Ovary (tissue), 3 donors: ENCODE data around the gene CST7.

Experiments
- CTCF ChIP-seq, 3 donors: fragments of 450-650 bp in 2 of 3; fragments of 200-600 bp in 1 of 3; IDR thresholded peaks; one replicate each; pipeline versions ENCODE4 v1.5.1 to v1.8.0; 2016 to 2022; ENCODE audit warnings: antibody characterized with exemption in 3 of 3, mild to moderate bottlenecking in 1 of 3
- EP300 ChIP-seq: sonication (generic); formaldehyde crosslinking; IDR thresholded peaks from one replicate; pipeline ENCODE4 v1.6.1; 2017; ENCODE audit warnings: antibody characterized with exemption
- POLR2A ChIP-seq: fragments of 450-650 bp; IDR thresholded peaks from one replicate; pipeline ENCODE4 v1.6.1; 2017; ENCODE audit warnings: antibody characterized with exemption, mild to moderate bottlenecking, moderate library complexity
- donor health status: DM: no; HTN: no; CAD: no.

- TF ChIP-seq CTCF (IDR thresholded peaks at IDR 0.05) (no peak), POLR2A (no peak), EP300 (no peak)
Measured at GRCh38 chr20:24935766-24936525, 13.1 kb upstream of the CST7 start.
